Measurements from ENCODE around the gene SLC2A4.

The SLC2A4 gene

DNA sequence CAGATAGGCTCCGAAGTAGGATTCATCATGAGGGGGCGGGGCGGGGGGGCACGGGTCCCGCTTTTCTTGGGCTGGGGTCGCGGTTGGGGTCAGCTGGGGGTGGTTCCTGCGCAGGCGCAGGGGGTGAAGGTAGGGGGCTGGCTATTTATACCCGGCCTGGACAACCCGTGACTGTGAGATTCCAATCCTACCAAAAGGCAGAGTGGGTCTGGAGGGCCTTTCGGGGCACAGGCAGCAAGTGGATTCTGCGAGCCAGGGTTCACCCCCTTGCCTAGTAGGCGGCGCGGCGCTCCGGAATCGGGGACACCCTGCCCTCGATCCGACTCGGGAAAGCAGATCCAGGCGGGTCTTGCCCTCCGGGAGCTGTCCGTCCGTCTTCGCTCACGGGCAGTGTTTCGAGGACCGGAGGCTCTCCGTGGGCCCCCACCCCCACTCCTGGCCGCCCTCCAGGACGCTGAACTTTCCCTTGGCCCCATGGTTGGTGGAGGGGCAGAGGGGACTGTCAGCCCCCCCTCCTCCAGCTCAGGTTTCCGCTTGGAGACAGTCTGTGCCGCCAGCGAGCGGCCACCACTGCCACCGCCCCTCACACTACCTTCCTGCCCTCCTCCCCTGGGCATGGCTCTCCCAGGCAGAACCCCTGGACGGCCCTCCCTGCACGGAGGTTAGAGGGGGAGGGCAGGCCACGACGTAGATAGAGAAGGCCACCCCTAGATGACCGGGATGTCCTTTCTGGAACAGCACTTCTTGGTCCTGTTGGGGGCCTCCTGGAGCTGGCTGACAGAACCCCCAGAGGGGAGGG, 634 bp downstream of the SLC2A4 start:
- H3K4me3 Mint-ChIP-seq = peak overlapping the region; percentile 77
- no peak overlapping the region for H3K27ac Mint-ChIP-seq
- H3K36me3 Mint-ChIP-seq (ENCODE audit: low read depth) = no peaks in the 10 kb centered on the region
- H3K4me1 Mint-ChIP-seq (ENCODE audit: low read depth) = peaks cover 23% of the 10 kb centered on the region
- peaks cover 23% of the 10 kb centered on the region for H3K27me3 Mint-ChIP-seq
- no peaks in the 10 kb centered on the region for H3K9me3 Mint-ChIP-seq

GRCh38 chr17:7282752-7283321, 1.3 kb downstream of the SLC2A4 start:
- H3K4me1 Mint-ChIP-seq (ENCODE audit: low read depth) = peaks cover 23% of the 10 kb centered on the region
- no peak overlapping the region for H3K27ac Mint-ChIP-seq
- H3K27me3 Mint-ChIP-seq = peaks cover 24% of the 10 kb centered on the region
- H3K36me3 Mint-ChIP-seq (ENCODE audit: low read depth) = no peaks in the 10 kb centered on the region
- H3K4me3 Mint-ChIP-seq = no peak overlapping the region
- no peaks in the 10 kb centered on the region for H3K9me3 Mint-ChIP-seq

- H3K4me3 Mint-ChIP-seq = no peak overlapping the region
- H3K36me3 Mint-ChIP-seq (ENCODE audit: low read depth) = no peaks in the 10 kb centered on the region
- peaks cover 23% of the 10 kb centered on the region for H3K4me1 Mint-ChIP-seq (ENCODE audit: low read depth)
- H3K27me3 Mint-ChIP-seq = peaks cover 27% of the 10 kb centered on the region
- no peaks in the 10 kb centered on the region for H3K9me3 Mint-ChIP-seq
- H3K27ac Mint-ChIP-seq = no peak overlapping the region
Measured at GRCh38 chr17:7283471-7284216, 2.1 kb downstream of the SLC2A4 start.

- Mint-ChIP-seq H3K27ac (no peak overlapping the region), H3K4me3 (no peak overlapping the region), H3K9me3 (no peaks in the 10 kb centered on the region), H3K4me1 (ENCODE audit: low read depth) (peaks cover 23% of the 10 kb centered on the region), H3K36me3 (ENCODE audit: low read depth) (no peaks in the 10 kb centered on the region), H3K27me3 (peaks cover 27% of the 10 kb centered on the region)
Measured at GRCh38 chr17:7284911-7285310, 3.4 kb downstream of the SLC2A4 start.

GRCh38 chr17:7285679-7286078, 4.2 kb downstream of the SLC2A4 start:
- Mint-ChIP-seq H3K27ac (no peak overlapping the region), H3K4me1 (ENCODE audit: low read depth) (peaks cover 18% of the 10 kb centered on the region), H3K4me3 (no peak overlapping the region), H3K9me3 (no peaks in the 10 kb centered on the region), H3K27me3 (peaks cover 27% of the 10 kb centered on the region), H3K36me3 (ENCODE audit: low read depth) (no peaks in the 10 kb centered on the region)

GRCh38 chr17:7289256-7290032, 7.9 kb downstream of the SLC2A4 start:
- no peaks in the 10 kb centered on the region for H3K9me3 Mint-ChIP-seq
- H3K4me1 Mint-ChIP-seq (ENCODE audit: low read depth) = peaks cover 6% of the 10 kb centered on the region
- H3K27ac Mint-ChIP-seq = no peak overlapping the region
- H3K4me3 Mint-ChIP-seq = no peak overlapping the region
- no peaks in the 10 kb centered on the region for H3K36me3 Mint-ChIP-seq (ENCODE audit: low read depth)
- peaks cover 22% of the 10 kb centered on the region for H3K27me3 Mint-ChIP-seq

GRCh38 chr17:7290166-7290565, 8.6 kb downstream of the SLC2A4 start:
- Mint-ChIP-seq H3K4me1 (ENCODE audit: low read depth) (peaks cover 10% of the 10 kb centered on the region), H3K27me3 (peaks cover 26% of the 10 kb centered on the region), H3K9me3 (no peaks in the 10 kb centered on the region), H3K36me3 (ENCODE audit: low read depth) (no peaks in the 10 kb centered on the region), H3K4me3 (no peak overlapping the region), H3K27ac (no peak overlapping the region)

GRCh38 chr17:7290685-7291084, 9.2 kb downstream of the SLC2A4 start:
- Mint-ChIP-seq H3K9me3 (no peaks in the 10 kb centered on the region), H3K36me3 (ENCODE audit: low read depth) (no peaks in the 10 kb centered on the region), H3K4me1 (ENCODE audit: low read depth) (peaks cover 14% of the 10 kb centered on the region), H3K4me3 (no peak overlapping the region), H3K27me3 (peaks cover 30% of the 10 kb centered on the region), H3K27ac (no peak overlapping the region)

- Mint-ChIP-seq H3K4me3 (no peak overlapping the region), H3K9me3 (no peaks in the 10 kb centered on the region), H3K27ac (no peak overlapping the region)
Measured at GRCh38 chr17:7292194-7292593, 10.7 kb downstream of the SLC2A4 start.

GRCh38 chr17:7292729-7293128, 11.2 kb downstream of the SLC2A4 start:
- no peak overlapping the region for H3K4me3 Mint-ChIP-seq
- H3K9me3 Mint-ChIP-seq = no peaks in the 10 kb centered on the region
- no peaks in the 10 kb centered on the region for H3K36me3 Mint-ChIP-seq (ENCODE audit: low read depth)
- H3K27me3 Mint-ChIP-seq = peaks cover 35% of the 10 kb centered on the region
- H3K27ac Mint-ChIP-seq = no peak overlapping the region
- H3K4me1 Mint-ChIP-seq (ENCODE audit: low read depth) = peaks cover 25% of the 10 kb centered on the region

More at GRCh38 chr17:7292194-7292593, 10.7 kb downstream of the SLC2A4 start:
- H3K27me3 Mint-ChIP-seq = peaks cover 35% of the 10 kb centered on the region
- H3K4me1 Mint-ChIP-seq (ENCODE audit: low read depth) = peaks cover 25% of the 10 kb centered on the region
- H3K36me3 Mint-ChIP-seq (ENCODE audit: low read depth) = no peaks in the 10 kb centered on the region

GRCh38 chr17:7293159-7293558, 11.6 kb downstream of the SLC2A4 start:
- H3K4me1 Mint-ChIP-seq (ENCODE audit: low read depth) = peaks cover 25% of the 10 kb centered on the region
- no peak overlapping the region for H3K4me3 Mint-ChIP-seq
- no peaks in the 10 kb centered on the region for H3K9me3 Mint-ChIP-seq
- H3K36me3 Mint-ChIP-seq (ENCODE audit: low read depth) = no peaks in the 10 kb centered on the region
- peaks cover 31% of the 10 kb centered on the region for H3K27me3 Mint-ChIP-seq
- no peak overlapping the region for H3K27ac Mint-ChIP-seq

- Mint-ChIP-seq H3K9me3 (no peaks in the 10 kb centered on the region), H3K4me1 (ENCODE audit: low read depth) (peaks cover 25% of the 10 kb centered on the region), H3K27ac (peak overlapping the region; percentile 49), H3K4me3 (peak overlapping the region; percentile 41), H3K27me3 (peaks cover 31% of the 10 kb centered on the region), H3K36me3 (ENCODE audit: low read depth) (no peaks in the 10 kb centered on the region)
Measured at GRCh38 chr17:7293816-7294613, 12.5 kb downstream of the SLC2A4 start.

- Mint-ChIP-seq H3K4me3 (peak within 1 kb of the TSS; percentile 73), H3K36me3 (ENCODE audit: low read depth) (no peaks in the 10 kb centered on the region), H3K27me3 (peaks cover 31% of the 10 kb centered on the region), H3K4me1 (ENCODE audit: low read depth) (peaks cover 25% of the 10 kb centered on the region), H3K27ac (peak within 1 kb of the TSS; percentile 49), H3K9me3 (no peaks in the 10 kb centered on the region)
Measured at GRCh38 chr17:7294614-7295153, 13.2 kb downstream of the SLC2A4 start, which contains the start of gene YBX2. Gene YBX2, minus strand, starts transcription at chr17:7294639. Its CDS starts 139 bp downstream, at chr17:7294500.
